Caco-2 (cell line): ENCODE measurements around the gene VRTN. TPM values are rescaled to one million over a fixed set of nuclear protein-coding genes. Genes with fewer than 3 reads are reported as not detected.

Experiments used
- BruUV-seq: library from RNA; stranded (reverse); fragments of 400-500 nt; replicated peaks from 2 replicates; lab custom pipeline; 2021; lab: Mats Ljungman, UMichigan
- CTCF ChIA-PET: fragments of 300-600 bp; sonication (Branson Sonifier 250); formaldehyde crosslinking; loops from one replicate; lab custom pipeline; 2022; ENCODE audit warnings: antibody characterized with exemption; lab: Charles Lee
- POLR2A ChIA-PET: fragments of 300-600 bp; sonication (Branson Sonifier 250); formaldehyde crosslinking; loops from one replicate; lab custom pipeline; 2022; ENCODE audit warnings: antibody characterized with exemption; lab: Charles Lee
- DNase-seq, 2 experiments: peaks; one replicate each; pipeline versions ENCODE4 v3.0.0 to v3.0.0-alpha.2; 2020 to 2022
- H3K27me3 ChIP-seq: replicated peaks from 2 replicates; pipeline ENCODE4 v1.6.0; 2011; ENCODE audit warnings: low read length; ENCODE audit not compliant: control insufficient read depth, insufficient read depth
- H3K36me3 ChIP-seq: 2 replicates; pipeline ENCODE4 v1.5.1; 2011; ENCODE audit warnings: low read length; ENCODE audit not compliant: control insufficient read depth, insufficient read depth
- H3K4me1 ChIP-seq: fragments of 250-450 bp; sonication (Bioruptor Pico); 2 replicates; pipeline ENCODE4 v1.5.1; 2020; ENCODE audit warnings: mild to moderate bottlenecking
- H3K4me3 ChIP-seq: 2 replicates; pipeline ENCODE4 v1.5.1; 2011; ENCODE audit warnings: low read depth, mild to moderate bottlenecking, control low read depth, low read length
- H3K9me3 ChIP-seq: fragments of 250-450 bp; sonication (Bioruptor Pico); 2 replicates; pipeline ENCODE4 v1.5.1; 2020; ENCODE audit warnings: mild to moderate bottlenecking, moderate library complexity
- H3K27ac Mint-ChIP-seq: one replicate; pipeline ENCODE4 v1.8.0; 2022; ENCODE audit warnings: mixed read lengths; ENCODE audit not compliant: unreplicated experiment
- H3K27me3 Mint-ChIP-seq: one replicate; pipeline ENCODE4 v1.8.0; 2022; ENCODE audit warnings: mixed read lengths; ENCODE audit not compliant: insufficient read depth, unreplicated experiment
- H3K36me3 Mint-ChIP-seq: one replicate; pipeline ENCODE4 v1.8.0; 2022; ENCODE audit warnings: mild to moderate bottlenecking, mixed read lengths; ENCODE audit not compliant: insufficient read depth, unreplicated experiment
- H3K4me1 Mint-ChIP-seq: one replicate; pipeline ENCODE4 v1.8.0; 2022; ENCODE audit warnings: low read depth, mixed read lengths; ENCODE audit not compliant: unreplicated experiment
- H3K4me3 Mint-ChIP-seq: one replicate; pipeline ENCODE4 v1.8.0; 2022; ENCODE audit warnings: mild to moderate bottlenecking, moderate library complexity, mixed read lengths; ENCODE audit not compliant: unreplicated experiment
- H3K9me3 Mint-ChIP-seq: one replicate; pipeline ENCODE4 v1.8.0; 2022; ENCODE audit warnings: mixed read lengths; ENCODE audit not compliant: unreplicated experiment
- intact Hi-C: fragments of 100-400 bp; cut with micrococcal nuclease; formaldehyde crosslinking; loops from one replicate; pipeline ENCODE4 v1.10.0; 2022; ENCODE audit not compliant: unreplicated experiment
- total RNA-seq: library from RNA; stranded (reverse); gene quantifications from 2 replicates; pipeline ENCODE4 v1.2.3, GENCODE V29; 2022
- TF ChIP-seq, protein P1 (sequence below), 2 experiments: fragments of 200-600 bp in 1 of 2; IDR thresholded peaks; 1 replicate in 1 of 2; 2 replicates in 1 of 2; pipeline versions ENCODE4 v1.5.1 to v1.8.0; 2011 to 2022; ENCODE audit warnings: antibody characterized with exemption in 1 of 2, control low read depth in 1 of 2, inconsistent platforms in 1 of 2, low read depth in 1 of 2, low read length in 1 of 2, mild to moderate bottlenecking in 1 of 2, moderate library complexity in 1 of 2; ENCODE audit not compliant: insufficient read depth in 1 of 2, severe bottlenecking in 1 of 2, unreplicated experiment in 1 of 2

Gene VRTN
- total RNA-seq, 1 experiment from 2014 or later, result 1.7 TPM

DNA sequence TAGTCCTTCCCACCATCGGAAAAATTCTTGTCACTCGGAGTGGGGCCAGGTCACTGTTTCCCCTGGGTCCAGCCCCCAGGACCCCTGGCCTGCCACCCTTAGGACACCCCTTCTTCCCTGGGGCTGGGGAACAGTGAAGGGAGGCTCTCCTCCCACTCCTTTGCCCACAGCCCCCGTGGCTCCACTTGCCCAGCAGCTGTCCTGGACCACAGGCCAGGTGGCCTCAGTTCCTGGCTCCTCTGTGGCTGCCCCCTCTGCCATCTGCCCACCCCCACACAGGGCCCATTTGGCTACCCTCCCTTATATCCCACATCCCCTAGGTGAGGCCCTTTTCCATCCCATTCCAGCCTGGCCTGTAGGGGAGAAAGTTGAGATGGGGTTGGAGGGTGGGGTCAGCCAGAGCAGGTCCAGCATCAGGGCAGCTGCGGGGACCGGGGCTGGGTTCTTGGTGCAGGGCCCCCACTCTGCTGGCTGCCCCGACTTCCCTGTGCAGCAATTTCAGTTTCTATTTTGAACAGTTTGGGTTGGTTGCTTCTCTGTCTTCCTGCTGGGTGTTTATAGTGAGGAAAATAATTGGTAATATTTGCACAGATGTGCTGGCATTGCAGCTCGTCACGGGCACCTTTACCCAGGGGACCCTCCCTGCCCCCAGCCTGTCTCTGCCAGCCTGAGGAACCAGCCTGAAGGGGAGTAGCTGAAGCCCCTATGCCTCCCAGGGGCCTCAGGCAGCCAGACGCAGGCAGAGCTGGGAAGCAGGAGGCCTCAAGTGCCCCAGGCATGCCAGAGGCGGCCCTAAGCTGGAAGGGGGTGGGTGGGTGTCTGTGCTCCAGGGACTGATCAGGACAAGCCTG lies 54.4 kb downstream of the VRTN start:
- no TSS peak for BruUV-seq
- H3K27ac Mint-ChIP-seq, result no peak overlapping the region
- TF ChIP-seq, protein P1, sequence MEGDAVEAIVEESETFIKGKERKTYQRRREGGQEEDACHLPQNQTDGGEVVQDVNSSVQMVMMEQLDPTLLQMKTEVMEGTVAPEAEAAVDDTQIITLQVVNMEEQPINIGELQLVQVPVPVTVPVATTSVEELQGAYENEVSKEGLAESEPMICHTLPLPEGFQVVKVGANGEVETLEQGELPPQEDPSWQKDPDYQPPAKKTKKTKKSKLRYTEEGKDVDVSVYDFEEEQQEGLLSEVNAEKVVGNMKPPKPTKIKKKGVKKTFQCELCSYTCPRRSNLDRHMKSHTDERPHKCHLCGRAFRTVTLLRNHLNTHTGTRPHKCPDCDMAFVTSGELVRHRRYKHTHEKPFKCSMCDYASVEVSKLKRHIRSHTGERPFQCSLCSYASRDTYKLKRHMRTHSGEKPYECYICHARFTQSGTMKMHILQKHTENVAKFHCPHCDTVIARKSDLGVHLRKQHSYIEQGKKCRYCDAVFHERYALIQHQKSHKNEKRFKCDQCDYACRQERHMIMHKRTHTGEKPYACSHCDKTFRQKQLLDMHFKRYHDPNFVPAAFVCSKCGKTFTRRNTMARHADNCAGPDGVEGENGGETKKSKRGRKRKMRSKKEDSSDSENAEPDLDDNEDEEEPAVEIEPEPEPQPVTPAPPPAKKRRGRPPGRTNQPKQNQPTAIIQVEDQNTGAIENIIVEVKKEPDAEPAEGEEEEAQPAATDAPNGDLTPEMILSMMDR (IDR thresholded peaks at IDR 0.05; ENCODE audit: insufficient read depth in 1 of 2, low read depth in 1 of 2, low read length in 1 of 2, severe bottlenecking in 1 of 2, unreplicated experiment in 1 of 2), result no peak
- intact Hi-C loops, result no loop called here
- no peaks in the 10 kb centered on the region for H3K27me3 Mint-ChIP-seq
- H3K4me3 Mint-ChIP-seq, result no peak overlapping the region
- Histone ChIP-seq H3K36me3 (no peaks in the 10 kb centered on the region), H3K4me1 (peaks cover 9% of the 10 kb centered on the region; the same call in 1 of the 2 replicates), H3K4me3 (no peak overlapping the region), H3K9me3 (no peaks in the 10 kb centered on the region), H3K27me3 (no peaks in the 10 kb centered on the region)
- peaks cover 6% of the 10 kb centered on the region for H3K4me1 Mint-ChIP-seq
- H3K9me3 Mint-ChIP-seq, result no peaks in the 10 kb centered on the region
- H3K36me3 Mint-ChIP-seq, result no peaks in the 10 kb centered on the region
- no peak for DNase-seq
- ChIA-PET POLR2A (no interaction called here), CTCF (no interaction called here)

DNA sequence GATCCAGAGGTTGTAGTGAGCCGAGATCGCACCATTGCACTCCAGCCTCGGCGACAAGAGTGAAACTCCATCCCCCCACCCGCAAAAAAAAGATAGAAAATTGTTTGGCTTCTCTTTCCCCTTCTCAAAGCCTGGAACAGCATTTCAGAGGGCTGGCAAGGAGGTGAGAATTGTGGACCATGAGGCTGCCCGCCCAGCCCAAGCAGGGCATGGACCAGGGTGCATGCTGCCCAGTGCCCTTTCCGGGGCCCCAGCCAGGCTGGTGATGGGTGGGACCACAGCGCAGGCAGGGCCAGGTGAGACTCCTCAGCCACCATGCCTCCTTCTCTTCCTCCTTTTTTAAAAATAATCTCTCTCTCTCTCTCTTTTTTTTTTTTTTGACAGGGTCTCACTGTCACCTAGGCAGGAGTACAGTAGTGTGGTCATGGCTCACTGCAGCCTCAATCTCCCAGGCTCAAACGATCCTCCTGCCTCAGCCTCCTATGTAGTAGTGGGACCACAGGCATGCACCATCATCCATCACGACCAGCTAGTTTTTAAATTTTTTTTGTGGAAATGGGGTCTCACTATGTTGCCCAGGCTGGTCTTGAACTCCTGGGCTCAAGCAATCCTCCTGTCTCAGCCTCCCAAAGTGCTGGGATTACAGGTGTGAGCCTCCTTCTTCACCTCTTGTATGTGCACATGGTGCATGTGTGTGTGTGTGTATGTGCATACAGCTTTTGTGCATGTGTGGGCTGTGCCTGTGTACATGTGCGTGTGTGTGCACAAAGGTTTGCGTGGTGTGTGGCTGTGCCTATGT lies 55.5 kb downstream of the VRTN start:
- Mint-ChIP-seq H3K4me1 (peaks cover 6% of the 10 kb centered on the region), H3K9me3 (no peaks in the 10 kb centered on the region), H3K27me3 (no peaks in the 10 kb centered on the region), H3K4me3 (no peak overlapping the region), H3K27ac (no peak overlapping the region), H3K36me3 (no peaks in the 10 kb centered on the region)
- no peak for DNase-seq
- Histone ChIP-seq H3K27me3 (no peaks in the 10 kb centered on the region), H3K4me1 (peaks cover 9% of the 10 kb centered on the region; the same call in 1 of the 2 replicates), H3K36me3 (no peaks in the 10 kb centered on the region), H3K4me3 (no peak overlapping the region), H3K9me3 (no peaks in the 10 kb centered on the region)
- TF ChIP-seq, protein P1 (IDR thresholded peaks at IDR 0.05; ENCODE audit: insufficient read depth in 1 of 2, low read depth in 1 of 2, low read length in 1 of 2, severe bottlenecking in 1 of 2, unreplicated experiment in 1 of 2), result no peak
- intact Hi-C loops, result no loop called here
- ChIA-PET CTCF (no interaction called here), POLR2A (no interaction called here)
- BruUV-seq, result no TSS peak

DNA sequence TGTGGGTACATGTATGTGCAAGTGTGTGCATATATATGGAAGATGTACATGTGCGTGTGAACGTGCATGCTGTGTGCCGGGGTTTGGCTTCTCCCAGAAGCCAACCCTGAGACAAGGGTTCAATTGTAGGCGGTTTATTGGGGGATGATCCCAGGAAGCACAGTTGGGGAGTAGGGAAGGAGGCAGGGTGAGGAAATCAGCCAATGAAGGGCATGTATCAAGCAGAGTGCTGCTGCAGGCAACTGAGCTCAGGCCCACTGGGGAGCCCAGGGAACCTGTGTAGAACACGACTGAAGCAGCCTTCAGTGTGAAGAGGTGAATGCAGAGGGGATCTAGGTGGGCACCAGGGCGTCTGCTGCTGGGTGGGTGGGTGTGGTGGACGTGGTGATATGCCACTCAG lies 56.2 kb downstream of the VRTN start:
- no peaks in the 10 kb centered on the region for H3K36me3 ChIP-seq
- CTCF ChIA-PET, result no interaction called here
- no TSS peak for BruUV-seq
- POLR2A ChIA-PET, result no interaction called here
- no peak overlapping the region for H3K27ac Mint-ChIP-seq
- peaks cover 9% of the 10 kb centered on the region; the same call in 1 of the 2 replicates for H3K4me1 ChIP-seq
- intact Hi-C loops, result no loop called here
- H3K9me3 Mint-ChIP-seq, result no peaks in the 10 kb centered on the region
- DNase-seq, result no peak
- H3K36me3 Mint-ChIP-seq, result no peaks in the 10 kb centered on the region
- H3K4me1 Mint-ChIP-seq, result peaks cover 6% of the 10 kb centered on the region
- H3K4me3 Mint-ChIP-seq, result no peak overlapping the region
- TF ChIP-seq, protein P1 (IDR thresholded peaks at IDR 0.05; ENCODE audit: insufficient read depth in 1 of 2, low read depth in 1 of 2, low read length in 1 of 2, severe bottlenecking in 1 of 2, unreplicated experiment in 1 of 2), result no peak
- no peak overlapping the region for H3K4me3 ChIP-seq
- no peaks in the 10 kb centered on the region for H3K27me3 ChIP-seq
- H3K9me3 ChIP-seq, result no peaks in the 10 kb centered on the region
- H3K27me3 Mint-ChIP-seq, result no peaks in the 10 kb centered on the region
